H1 (cell line): ENCODE results near the gene PPP2R2C. TPM values are rescaled to one million over a fixed set of nuclear protein-coding genes. Genes with fewer than 3 reads are reported as not detected.

Experiments used
- CHD7 ChIP-seq: fragments of 300-600 bp; sonication (generic); IDR thresholded peaks from 2 replicates; pipeline ENCODE4 v1.7.1; 2012; ENCODE audit warnings: low read length, moderate library complexity, mild to moderate bottlenecking, inconsistent platforms; ENCODE audit not compliant: insufficient replicate concordance
- polyA plus RNA-seq, 7 experiments: library from polyadenylated mRNA; depleted of rRNA in 3 of 7; stranded (reverse) in 5 of 7; unstranded in 2 of 7; fragments of >200 nt in 5 of 7; fragments of 200-250 nt in 2 of 7; gene quantifications; 1 replicate in 5 of 7; 2 replicates in 1 of 7; 4 replicates in 1 of 7; pipeline versions ENCODE4 v1.2.1 to v1.2.3, GENCODE V29; 2011 to 2013; ENCODE audit warnings: missing spikeins in 2 of 7, mixed read lengths in 2 of 7
- total RNA-seq: library from RNA; stranded (reverse); fragmentation: NEBNext Ultra II Directional; extraction: Animal tissue kit (Norgen Biotek cat#: 25700); gene quantifications from 2 replicates; pipeline ENCODE4 v1.2.1, GENCODE V29; 2021

The PPP2R2C gene
- total and polyA plus RNA-seq, 2 of the 8 experiments (the other 6 are each of a cell fraction or from before 2014, with no cell fraction given), result 6.4 TPM

GRCh38 chr4:6331018-6331417 is 141.4 kb downstream of the PPP2R2C start (continued):
- TF ChIP-seq CHD7, result no peak
